ENCODE data around the gene MEAF6. TPM values are rescaled to one million over a fixed set of nuclear protein-coding genes. Genes with fewer than 3 reads are reported as not detected.
"Not testable (repeated sequence)": the region's sequence is repeated elsewhere in the genome, so short reads cannot be mapped to it uniquely, and the experiment has no call there.

Gene MEAF6
- total RNA-seq, 2 experiments from 2014 or later: 57.5 to 62.8 TPM

- DNase-seq: peak; percentile 9
- peaks cover 44% of the 10 kb centered on the region for H3K4me1 Mint-ChIP-seq (ENCODE audit: low read depth)
- peak overlapping the region; percentile 91 for H3K4me3 Mint-ChIP-seq
- peak overlapping the region; percentile 86 for H3K27ac Mint-ChIP-seq
- CTCF ChIA-PET: interaction anchor here (1.1 kb wide), 1 partner anchor 128 kb away, joined by 4 read pairs; no protein-coding TSS in a partner anchor
- H3K27me3 Mint-ChIP-seq (ENCODE audit: low read depth): no peaks in the 10 kb centered on the region
- no peaks in the 10 kb centered on the region for H3K9me3 Mint-ChIP-seq
- intact Hi-C loops (cut with micrococcal nuclease): no loop called here
- H3K36me3 Mint-ChIP-seq (ENCODE audit: low read depth): peaks cover 10% of the 10 kb centered on the region
Measured at GRCh38 chr1:37553598-37553926, 39.0 kb upstream of the MEAF6 start.

- Mint-ChIP-seq H3K4me3 (no peak overlapping the region), H3K9me3 (no peaks in the 10 kb centered on the region), H3K27me3 (ENCODE audit: low read depth) (no peaks in the 10 kb centered on the region), H3K4me1 (ENCODE audit: low read depth) (peaks cover 43% of the 10 kb centered on the region), H3K27ac (peak overlapping the region; percentile 54), H3K36me3 (ENCODE audit: low read depth) (peaks cover 25% of the 10 kb centered on the region)
- no peak for DNase-seq
- CTCF ChIA-PET: interaction anchor here (1.0 to 1.2 kb wide), 2 partner anchors 63 to 133 kb away, joined by 4 to 6 read pairs; no protein-coding TSS in a partner anchor
- intact Hi-C loops (cut with micrococcal nuclease): no loop called here
Measured at GRCh38 chr1:37549341-37549740, 34.8 kb upstream of the MEAF6 start.

DNA sequence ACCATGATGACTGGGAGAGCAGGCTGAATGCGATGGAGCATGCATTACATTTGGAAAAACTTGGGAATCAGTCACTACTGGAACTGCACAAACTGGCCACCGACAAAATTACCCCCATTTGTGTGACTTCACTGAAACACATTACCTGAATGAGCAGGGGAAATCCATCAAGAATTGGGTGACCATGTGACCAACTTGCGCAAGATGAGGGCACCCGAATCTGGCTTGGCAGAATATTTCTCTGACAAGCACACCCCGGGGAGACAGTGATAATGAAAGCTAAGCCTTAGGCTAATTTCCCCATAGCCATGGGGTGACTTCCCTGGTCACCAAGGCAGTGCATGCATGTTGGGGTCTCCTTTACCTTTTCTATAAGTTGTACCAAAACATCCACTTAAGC lies 30.5 kb upstream of the MEAF6 start:
- Mint-ChIP-seq H3K4me1 (ENCODE audit: low read depth) (peaks cover 9% of the 10 kb centered on the region), H3K4me3 (no peak overlapping the region), H3K9me3 (no peaks in the 10 kb centered on the region), H3K27ac (no peak overlapping the region), H3K27me3 (ENCODE audit: low read depth) (no peaks in the 10 kb centered on the region), H3K36me3 (ENCODE audit: low read depth) (peaks cover 26% of the 10 kb centered on the region)
- DNase-seq: no peak
- intact Hi-C loops (cut with micrococcal nuclease): no loop called here
- CTCF ChIA-PET: no interaction called here

DNA sequence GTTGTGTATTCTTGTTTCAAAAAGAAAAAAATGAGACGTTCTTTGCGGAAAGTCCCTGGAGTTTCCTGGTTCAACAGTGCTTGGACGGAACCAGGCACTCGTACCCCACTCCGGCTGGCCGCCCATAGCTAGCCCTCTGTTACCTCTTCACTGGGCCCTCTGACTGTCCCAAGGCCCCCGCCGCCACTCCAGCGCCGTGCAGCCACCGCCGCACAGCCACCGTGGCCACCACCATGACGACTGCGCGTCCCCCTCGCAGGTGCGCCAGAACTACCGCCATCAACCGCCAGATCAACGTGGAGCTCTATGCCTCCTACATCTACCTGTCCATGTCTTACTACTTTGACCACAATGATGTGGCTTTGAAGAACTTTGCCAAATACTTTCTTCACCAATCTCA lies 30.0 kb upstream of the MEAF6 start:
- CTCF ChIA-PET: interaction anchor here (0.6 kb wide), 1 partner anchor 17 kb away, joined by 4 read pairs; no protein-coding TSS in a partner anchor
- peaks cover 4% of the 10 kb centered on the region for H3K4me1 Mint-ChIP-seq (ENCODE audit: low read depth)
- H3K27ac Mint-ChIP-seq: no peak overlapping the region
- no peaks in the 10 kb centered on the region for H3K27me3 Mint-ChIP-seq (ENCODE audit: low read depth)
- peaks cover 25% of the 10 kb centered on the region for H3K36me3 Mint-ChIP-seq (ENCODE audit: low read depth)
- no peak overlapping the region for H3K4me3 Mint-ChIP-seq
- no peaks in the 10 kb centered on the region for H3K9me3 Mint-ChIP-seq
- intact Hi-C loops (cut with micrococcal nuclease): no loop called here
- no peak for DNase-seq

- Mint-ChIP-seq H3K9me3 (no peaks in the 10 kb centered on the region), H3K27me3 (ENCODE audit: low read depth) (no peaks in the 10 kb centered on the region), H3K4me1 (ENCODE audit: low read depth) (peaks cover 9% of the 10 kb centered on the region), H3K4me3 (no peak overlapping the region), H3K27ac (no peak overlapping the region), H3K36me3 (ENCODE audit: low read depth) (peaks cover 31% of the 10 kb centered on the region)
- DNase-seq: no peak
- intact Hi-C loops (cut with micrococcal nuclease): no loop called here
- CTCF ChIA-PET: interaction anchor here (0.8 to 1.5 kb wide), 2 partner anchors 85 to 505 kb away, joined by 3 to 5 read pairs; no protein-coding TSS in a partner anchor
Measured at GRCh38 chr1:37540036-37540785, 25.6 kb upstream of the MEAF6 start.

GRCh38 chr1:37539154-37539553 lies 24.6 kb upstream of the MEAF6 start:
- DNase-seq; intact Hi-C loops (cut with micrococcal nuclease); H3K4me3 Mint-ChIP-seq; H3K27me3 Mint-ChIP-seq (ENCODE audit: low read depth); H3K27ac Mint-ChIP-seq; H3K9me3 Mint-ChIP-seq: not testable (repeated sequence)
- peaks cover 14% of the 10 kb centered on the region for H3K4me1 Mint-ChIP-seq (ENCODE audit: low read depth)
- CTCF ChIA-PET: interaction anchor here (0.8 to 1.5 kb wide), 2 partner anchors 84 to 504 kb away, joined by 3 to 5 read pairs; no protein-coding TSS in a partner anchor
- peaks cover 31% of the 10 kb centered on the region for H3K36me3 Mint-ChIP-seq (ENCODE audit: low read depth)

GRCh38 chr1:37537378-37537777 lies 22.8 kb upstream of the MEAF6 start:
- H3K36me3 Mint-ChIP-seq (ENCODE audit: low read depth): peaks cover 36% of the 10 kb centered on the region
- CTCF ChIA-PET: no interaction called here
- H3K27ac Mint-ChIP-seq: no peak overlapping the region
- H3K27me3 Mint-ChIP-seq (ENCODE audit: low read depth): no peaks in the 10 kb centered on the region
- no peaks in the 10 kb centered on the region for H3K9me3 Mint-ChIP-seq
- intact Hi-C loops (cut with micrococcal nuclease): no loop called here
- peaks cover 15% of the 10 kb centered on the region for H3K4me1 Mint-ChIP-seq (ENCODE audit: low read depth)
- H3K4me3 Mint-ChIP-seq: no peak overlapping the region
- DNase-seq: no peak

DNA sequence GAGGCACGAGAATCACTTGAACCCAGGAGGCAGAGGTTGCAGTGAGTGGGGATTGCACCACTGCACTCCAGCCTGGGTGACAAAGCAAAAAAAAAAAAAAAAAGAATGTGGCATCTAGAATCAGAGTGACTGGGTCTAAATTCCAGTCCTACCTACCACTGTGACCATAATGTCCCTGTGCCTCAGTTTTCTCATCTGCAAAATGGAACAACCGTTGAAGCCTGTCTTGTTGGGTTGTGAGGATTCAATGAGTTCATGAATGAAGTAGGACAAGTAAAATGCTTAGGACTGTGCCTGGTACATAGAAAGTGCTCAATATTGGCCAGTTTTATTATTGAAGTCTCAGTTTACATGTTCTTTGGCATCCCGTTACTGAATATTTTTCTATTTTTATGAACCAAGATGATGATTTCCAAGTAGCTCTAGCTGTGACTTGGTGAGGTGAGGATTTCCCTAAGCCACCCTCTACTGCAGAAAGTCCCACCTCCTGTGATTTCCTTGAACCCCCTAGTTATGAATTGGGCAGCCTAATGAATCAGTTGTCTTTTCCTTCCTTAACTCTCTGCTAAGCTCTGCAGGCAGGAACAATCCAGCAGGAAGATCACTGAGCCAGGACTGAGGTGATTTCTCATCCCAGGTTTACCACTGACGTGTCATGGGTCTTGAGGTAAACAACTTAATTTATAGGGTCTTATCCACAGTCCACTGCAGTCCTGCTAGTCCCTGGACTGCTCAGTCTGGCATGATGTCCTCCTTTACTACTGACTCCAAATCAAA lies 18.9 kb upstream of the MEAF6 start:
- Mint-ChIP-seq H3K36me3 (ENCODE audit: low read depth) (peaks cover 22% of the 10 kb centered on the region), H3K4me3 (no peak overlapping the region), H3K27ac (no peak overlapping the region), H3K4me1 (ENCODE audit: low read depth) (peaks cover 15% of the 10 kb centered on the region), H3K27me3 (ENCODE audit: low read depth) (no peaks in the 10 kb centered on the region), H3K9me3 (no peaks in the 10 kb centered on the region)
- DNase-seq: no peak
- intact Hi-C loops (cut with micrococcal nuclease): no loop called here
- CTCF ChIA-PET: no interaction called here

GRCh38 chr1:37532418-37533156 lies 18.0 kb upstream of the MEAF6 start:
- H3K4me3 Mint-ChIP-seq; H3K27me3 Mint-ChIP-seq (ENCODE audit: low read depth); DNase-seq; intact Hi-C loops (cut with micrococcal nuclease); H3K27ac Mint-ChIP-seq; H3K9me3 Mint-ChIP-seq: not testable (repeated sequence)
- CTCF ChIA-PET: interaction anchor here (0.5 kb wide), 1 partner anchor 174 kb away, joined by 3 read pairs; no protein-coding TSS in a partner anchor
- H3K4me1 Mint-ChIP-seq (ENCODE audit: low read depth): peaks cover 12% of the 10 kb centered on the region
- peaks cover 18% of the 10 kb centered on the region for H3K36me3 Mint-ChIP-seq (ENCODE audit: low read depth)

GRCh38 chr1:37529888-37530287 lies 15.3 kb upstream of the MEAF6 start:
- H3K4me3 Mint-ChIP-seq; H3K4me1 Mint-ChIP-seq (ENCODE audit: low read depth); DNase-seq; H3K9me3 Mint-ChIP-seq; H3K27me3 Mint-ChIP-seq (ENCODE audit: low read depth); intact Hi-C loops (cut with micrococcal nuclease); H3K27ac Mint-ChIP-seq; CTCF ChIA-PET: not testable (repeated sequence)
- H3K36me3 Mint-ChIP-seq (ENCODE audit: low read depth): peaks cover 12% of the 10 kb centered on the region

DNA sequence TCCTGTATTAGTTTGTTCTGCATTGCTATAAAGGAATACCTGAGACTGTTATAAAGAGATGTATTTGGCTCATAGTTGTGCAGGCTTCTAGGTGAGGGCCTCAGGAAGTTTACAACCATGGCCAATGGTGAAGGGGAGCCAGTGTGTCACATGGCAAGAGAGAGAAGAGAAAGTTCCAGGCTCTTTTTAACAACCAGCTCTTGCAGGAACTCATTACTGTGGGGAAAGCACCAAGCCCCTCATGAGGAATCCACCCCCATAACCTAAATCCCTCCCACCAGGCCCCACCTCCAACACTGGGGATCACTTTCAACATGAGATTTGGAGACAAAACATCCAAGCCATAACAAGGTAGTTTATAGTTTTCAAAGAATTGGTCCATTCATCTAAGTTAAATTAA lies 5.0 kb upstream of the MEAF6 start:
- no peaks in the 10 kb centered on the region for H3K27me3 Mint-ChIP-seq (ENCODE audit: low read depth)
- H3K4me1 Mint-ChIP-seq (ENCODE audit: low read depth): peaks cover 23% of the 10 kb centered on the region
- peak; percentile 47 for DNase-seq
- peak overlapping the region; percentile 77 for H3K4me3 Mint-ChIP-seq
- peak overlapping the region; percentile 87 for H3K27ac Mint-ChIP-seq
- H3K9me3 Mint-ChIP-seq: peaks cover 7% of the 10 kb centered on the region
- CTCF ChIA-PET: no interaction called here
- H3K36me3 Mint-ChIP-seq (ENCODE audit: low read depth): peaks cover 2% of the 10 kb centered on the region
- intact Hi-C loops (cut with micrococcal nuclease): loop anchor here (10.0 kb wide), 1 partner anchor 1365 kb away; the partner anchor contains the start of gene MAP7D1

DNA sequence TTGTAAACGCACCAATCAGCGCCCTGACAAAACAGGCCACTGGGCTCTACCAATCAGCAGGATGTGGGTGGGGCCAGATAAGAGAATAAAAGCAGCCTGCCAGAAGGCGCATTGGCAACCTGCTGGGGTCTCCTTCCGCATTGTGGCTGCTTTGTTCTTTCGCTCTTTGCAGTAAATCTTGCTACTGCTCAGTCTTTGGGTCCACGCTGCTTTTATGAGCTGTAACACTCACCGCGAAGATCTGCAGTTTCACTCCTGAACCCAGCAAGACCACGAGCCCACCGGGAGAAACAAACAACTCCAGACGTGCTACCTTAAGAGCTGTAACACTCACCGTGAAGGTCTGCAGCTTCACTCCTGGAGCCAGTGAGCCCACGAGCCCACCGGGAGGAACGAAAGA lies 4.4 kb upstream of the MEAF6 start:
- H3K9me3 Mint-ChIP-seq; H3K36me3 Mint-ChIP-seq (ENCODE audit: low read depth); CTCF ChIA-PET; H3K27me3 Mint-ChIP-seq (ENCODE audit: low read depth): not testable (repeated sequence)
- peak; percentile 59 for DNase-seq
- Mint-ChIP-seq H3K27ac (peak overlapping the region; percentile 87), H3K4me1 (ENCODE audit: low read depth) (peaks cover 23% of the 10 kb centered on the region), H3K4me3 (peak overlapping the region; percentile 77)
- intact Hi-C loops (cut with micrococcal nuclease): loop anchor here (10.0 kb wide), 1 partner anchor 1364 kb away; the partner anchor contains the start of gene MAP7D1
